ENCODE data around the gene GPN1.

The GPN1 gene

GRCh38 chr2:27647737-27648136 lies 18.9 kb downstream of the GPN1 start:
- H3K4me3 ChIP-seq (ENCODE audit: low read depth, low read length) = no peak overlapping the region
- no peak for TF ChIP-seq CTCF (IDR thresholded peaks at IDR 0.05; ENCODE audit: insufficient read depth, low read depth, low read length, missing control alignments)
- DNase-seq (ENCODE audit: low read depth) = no peak

GRCh38 chr2:27651056-27651455 lies 22.2 kb downstream of the GPN1 start:
- no peak for DNase-seq (ENCODE audit: low read depth)
- H3K4me3 ChIP-seq (ENCODE audit: low read depth, low read length) = no peak overlapping the region
- TF ChIP-seq CTCF (IDR thresholded peaks at IDR 0.05; ENCODE audit: insufficient read depth, low read depth, low read length, missing control alignments) = no peak

DNA sequence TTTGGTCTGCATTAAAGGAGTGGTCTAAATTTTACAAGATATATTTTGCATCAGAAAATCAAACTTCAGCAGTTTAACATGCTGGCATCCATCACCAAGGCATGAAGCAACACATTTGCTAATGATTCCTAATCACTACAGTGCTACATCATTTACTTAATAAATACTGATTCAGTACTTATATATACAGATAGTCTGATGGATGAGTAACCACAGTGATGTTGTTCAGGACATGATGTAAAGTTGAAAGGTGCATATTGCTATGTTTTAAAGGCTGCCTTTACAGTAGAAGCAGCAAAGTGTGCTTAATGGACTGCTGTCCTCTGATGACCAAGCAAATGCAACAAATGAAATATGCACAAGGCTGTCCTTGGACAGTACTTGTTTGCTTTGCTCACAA lies 23.5 kb downstream of the GPN1 start:
- no peak for TF ChIP-seq CTCF (IDR thresholded peaks at IDR 0.05; ENCODE audit: insufficient read depth, low read depth, low read length, missing control alignments)
- no peak overlapping the region for H3K4me3 ChIP-seq (ENCODE audit: low read depth, low read length)
- no peak for DNase-seq (ENCODE audit: low read depth)

DNA sequence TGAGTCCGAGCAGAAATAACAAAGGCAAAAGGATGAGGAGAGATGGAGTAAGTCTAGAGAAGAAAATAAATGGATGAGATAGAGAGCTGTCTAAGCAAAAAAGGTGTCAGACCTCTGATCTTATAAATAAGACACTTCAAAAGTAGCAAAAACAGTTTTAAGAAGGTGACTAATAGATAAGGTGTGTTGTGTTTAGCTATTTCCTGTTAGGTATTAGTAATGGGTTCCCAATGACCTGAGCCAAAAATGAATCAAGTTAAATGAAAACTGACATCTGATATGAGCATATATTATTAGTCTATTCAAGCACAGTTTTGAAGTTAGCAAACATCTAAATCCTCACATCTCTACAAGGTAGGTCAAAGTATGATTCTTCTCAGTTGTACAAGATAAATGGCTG lies 23.9 kb downstream of the GPN1 start:
- no peak for DNase-seq (ENCODE audit: low read depth)
- TF ChIP-seq CTCF (IDR thresholded peaks at IDR 0.05; ENCODE audit: insufficient read depth, low read depth, low read length, missing control alignments) = no peak
- H3K4me3 ChIP-seq (ENCODE audit: low read depth, low read length) = no peak overlapping the region

- DNase-seq (ENCODE audit: low read depth) = no peak
- no peak for TF ChIP-seq CTCF (IDR thresholded peaks at IDR 0.05; ENCODE audit: insufficient read depth, low read depth, low read length, missing control alignments)
- no peak overlapping the region for H3K4me3 ChIP-seq (ENCODE audit: low read depth, low read length)
Observed at GRCh38 chr2:27653397-27653796, 24.5 kb downstream of the GPN1 start.

GRCh38 chr2:27655155-27655951 lies 26.5 kb downstream of the GPN1 start:
- TF ChIP-seq CTCF (IDR thresholded peaks at IDR 0.05; ENCODE audit: insufficient read depth, low read depth, low read length, missing control alignments) = no peak
- no peak for DNase-seq (ENCODE audit: low read depth)
- H3K4me3 ChIP-seq (ENCODE audit: low read depth, low read length) = no peak overlapping the region

- DNase-seq (ENCODE audit: low read depth) = no peak
- H3K4me3 ChIP-seq (ENCODE audit: low read depth, low read length) = no peak overlapping the region
- no peak for TF ChIP-seq CTCF (IDR thresholded peaks at IDR 0.05; ENCODE audit: insufficient read depth, low read depth, low read length, missing control alignments)
Observed at GRCh38 chr2:27661371-27661770, 32.5 kb downstream of the GPN1 start.

Data from GM12865 (cell line).